ENCODE data around the gene CASP1. TPM values are rescaled to one million over a fixed set of nuclear protein-coding genes. Genes with fewer than 3 reads are reported as not detected.
"Not testable (repeated sequence)": the region's sequence is repeated elsewhere in the genome, so short reads cannot be mapped to it uniquely, and the experiment has no call there.

CASP1 gene
- total and polyA plus RNA-seq, 2 donors (not counting 3 experiments of a cell fraction or from before 2014, with no cell fraction given) = 1.8 to 12.4 TPM

GRCh38 chr11:105045676-105046296 lies 10.8 kb upstream of the CASP1 start:
- Histone ChIP-seq H4K20me1 (replicated peaks; ENCODE audit: control insufficient read depth, extremely low read depth, insufficient read depth, low read length) (no peaks in the 10 kb centered on the region), H3K4me3 (replicated peaks in 1 of 3; ENCODE audit: insufficient read depth in 1 of 3, low read depth in 1 of 3, low read length in 3 of 3) (peak overlapping the region in 1 of 3 experiments; percentile 83), H3K4me1 (ENCODE audit: control insufficient read depth, extremely low read depth, insufficient read depth, low read length) (peaks cover 41% of the 10 kb centered on the region), H3K9ac (replicated peaks; ENCODE audit: extremely low read depth, insufficient read depth, low read length) (peak overlapping the region; percentile 77), H3K9me3 (replicated peaks; ENCODE audit: control insufficient read depth, insufficient read depth, low read length) (no peaks in the 10 kb centered on the region), H3K27me3 (ENCODE audit: control insufficient read depth in 2 of 2, insufficient read depth in 2 of 2, low read length in 2 of 2) (no peaks in the 10 kb centered on the region), H3K27ac (ENCODE audit: insufficient read depth, low read depth, low read length) (peak overlapping the region; percentile 88), H3K36me3 (ENCODE audit: control insufficient read depth in 2 of 2, extremely low read depth in 1 of 2, insufficient read depth in 2 of 2, low read length in 2 of 2) (no peaks in the 10 kb centered on the region), H3K9me1 (replicated peaks; ENCODE audit: control insufficient read depth, extremely low read depth, insufficient read depth, low read length) (no peaks in the 10 kb centered on the region), H3K79me2 (ENCODE audit: control insufficient read depth, insufficient read depth, low read length) (peaks cover 11% of the 10 kb centered on the region), H3K4me2 (ENCODE audit: insufficient read depth, low read length) (peak overlapping the region; percentile 90), H2AFZ (ENCODE audit: low read depth, low read length) (peak overlapping the region; percentile 87)
- CTCF ChIA-PET = no interaction called here
- TF ChIP-seq CTCF (IDR thresholded peaks at IDR 0.05; ENCODE audit: extremely low read depth in 1 of 2, insufficient read depth in 1 of 2, low read depth in 1 of 2, low read length in 2 of 2) (no peak), POLR2A (IDR thresholded peaks at IDR 0.05; ENCODE audit: low read depth, low read length) (no peak), GATA2 (IDR thresholded peaks at IDR 0.05; ENCODE audit: insufficient read depth, insufficient read length, low read depth, low read length) (no peak), POLR2AphosphoS5 (IDR thresholded peaks at IDR 0.05; ENCODE audit: insufficient read depth, low read depth, low read length) (no peak), MAX (IDR thresholded peaks at IDR 0.05; ENCODE audit: insufficient read depth, insufficient read length) (no peak), JUN (IDR thresholded peaks at IDR 0.05; ENCODE audit: borderline replicate concordance, insufficient read depth, insufficient read length, low read depth) (no peak), EZH2 (IDR thresholded peaks at IDR 0.05; ENCODE audit: borderline replicate concordance, low read depth, low read length, severe bottlenecking) (no peak), MYC (IDR thresholded peaks at IDR 0.05; ENCODE audit: low read depth, low read length) (no peak), FOS (IDR thresholded peaks at IDR 0.05; ENCODE audit: borderline replicate concordance, insufficient read depth, low read length) (no peak)
- FAIRE-seq (no peak), DNase-seq (ENCODE audit: low read depth, low spot score) (no peak)
- dilution Hi-C loops (cut with MboI; ENCODE audit: extremely low pct_ligation_motif_present, low sequenced_read_pairs) (no loop called here), intact Hi-C loops (cut with micrococcal nuclease) (loop anchor here (2.0 to 10.0 kb wide), 6 partner anchors 97 to 1421 kb away; partner anchors contain the start of genes CASP12 and MSANTD4)
- no TSS peak for BruUV-seq (replicated peaks)
- POLR2A ChIA-PET = no interaction called here

GRCh38 chr11:105044557-105045524 lies 9.9 kb upstream of the CASP1 start, which contains the start of gene CARD16:
Gene CARD16, minus strand, starts transcription at chr11:105045335. Its CDS starts 38 bp downstream, at chr11:105045297.
- Histone ChIP-seq H3K4me3 (replicated peaks in 1 of 3; ENCODE audit: insufficient read depth in 1 of 3, low read depth in 1 of 3, low read length in 3 of 3) (peak within 1 kb of the TSS; percentile 36 to 83 (median 62)), H3K79me2 (ENCODE audit: control insufficient read depth, insufficient read depth, low read length) (peaks cover 11% of the 10 kb centered on the region), H3K4me1 (ENCODE audit: control insufficient read depth, extremely low read depth, insufficient read depth, low read length) (peaks cover 41% of the 10 kb centered on the region), H2AFZ (ENCODE audit: low read depth, low read length) (peak within 1 kb of the TSS; percentile 87), H3K9ac (replicated peaks; ENCODE audit: extremely low read depth, insufficient read depth, low read length) (peak within 1 kb of the TSS; percentile 77), H3K27ac (ENCODE audit: insufficient read depth, low read depth, low read length) (peak within 1 kb of the TSS; percentile 88), H3K4me2 (ENCODE audit: insufficient read depth, low read length) (peak within 1 kb of the TSS; percentile 90)
- DNase-seq (ENCODE audit: low read depth, low spot score) (peak; percentile 74), FAIRE-seq (peak; percentile 38)
- H3K9me3 ChIP-seq (replicated peaks; ENCODE audit: control insufficient read depth, insufficient read depth, low read length); POLR2A ChIA-PET; dilution Hi-C loops (cut with MboI; ENCODE audit: extremely low pct_ligation_motif_present, low sequenced_read_pairs); H3K36me3 ChIP-seq (ENCODE audit: control insufficient read depth in 2 of 2, extremely low read depth in 1 of 2, insufficient read depth in 2 of 2, low read length in 2 of 2); BruUV-seq (replicated peaks); CTCF ChIA-PET; H3K9me1 ChIP-seq (replicated peaks; ENCODE audit: control insufficient read depth, extremely low read depth, insufficient read depth, low read length); H3K27me3 ChIP-seq (ENCODE audit: control insufficient read depth in 2 of 2, insufficient read depth in 2 of 2, low read length in 2 of 2); H4K20me1 ChIP-seq (replicated peaks; ENCODE audit: control insufficient read depth, extremely low read depth, insufficient read depth, low read length): not testable (repeated sequence)
- intact Hi-C loops (cut with micrococcal nuclease) = loop anchor here (5.0 to 10.0 kb wide), 4 partner anchors 817 to 1420 kb away; partner anchors contain the start of gene MSANTD4

Data from endothelial cell of umbilical vein (primary cell).